ENCODE data around the gene KCNE2.

Gene KCNE2, protein sequence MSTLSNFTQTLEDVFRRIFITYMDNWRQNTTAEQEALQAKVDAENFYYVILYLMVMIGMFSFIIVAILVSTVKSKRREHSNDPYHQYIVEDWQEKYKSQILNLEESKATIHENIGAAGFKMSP

DNA sequence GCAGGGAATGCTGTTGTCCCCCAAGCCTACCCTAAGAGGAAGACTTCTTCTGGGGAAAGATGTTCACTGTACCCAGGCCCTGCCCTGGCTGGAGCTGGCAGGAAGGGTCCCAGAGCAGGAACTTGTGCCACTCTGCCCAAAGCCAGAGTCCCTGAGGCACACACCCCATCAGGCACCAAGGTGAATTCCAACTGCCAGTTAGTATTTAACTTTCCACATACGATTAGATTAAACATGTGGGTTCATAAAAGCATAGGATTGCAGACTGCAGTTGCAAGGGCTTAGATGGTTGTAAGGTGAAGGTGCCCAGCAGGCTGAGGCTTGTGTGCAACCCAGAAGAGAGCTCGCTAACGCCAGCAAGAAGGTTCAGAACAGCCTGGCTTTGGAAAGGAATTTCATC, at the start of gene KCNE2:
TSS of gene KCNE2 (plus strand) at position 274 of the 400 bp plus-strand sequence. CDS start 6,473 bp downstream, outside the sequence.
- no peak for DNase-seq

DNA sequence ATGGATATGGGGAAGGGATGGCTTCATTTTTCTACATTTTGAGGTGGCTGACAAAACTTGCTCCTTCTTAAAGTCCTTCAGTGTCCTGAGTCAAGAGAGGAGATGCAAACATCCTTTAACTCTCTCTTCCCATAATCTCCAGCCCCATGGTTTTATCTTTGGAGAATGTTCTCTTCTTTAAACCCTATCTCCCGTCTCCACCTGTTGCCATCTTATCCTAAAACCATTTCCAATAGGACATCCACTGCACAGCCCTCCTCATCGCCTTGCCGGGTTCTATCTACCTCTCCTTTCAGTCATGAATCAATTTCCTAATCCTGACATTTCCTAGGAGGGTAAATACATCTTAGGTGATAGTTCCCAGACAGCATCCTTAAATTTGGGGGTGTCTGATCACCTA, 44.2 kb upstream of the KCNE2 start:
- DNase-seq: no peak

DNA sequence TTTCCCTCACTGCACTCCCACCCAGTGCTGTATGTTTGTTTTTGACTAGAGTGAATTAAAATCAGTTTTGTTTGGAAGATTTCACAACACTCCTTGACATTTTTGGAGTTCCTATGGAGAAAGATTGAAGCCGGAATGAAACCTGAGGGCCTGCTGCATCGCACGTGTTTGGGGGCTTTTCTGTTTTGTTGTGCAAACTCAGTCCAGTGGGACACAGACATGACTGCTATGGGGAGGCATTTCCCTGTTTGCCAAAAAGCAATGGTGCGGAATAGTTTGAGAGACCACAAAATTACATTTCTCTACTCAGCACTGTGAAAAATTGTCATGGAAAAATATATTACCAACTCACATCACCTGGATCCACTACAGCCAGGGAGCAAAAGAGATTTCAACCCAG, 43.8 kb upstream of the KCNE2 start:
- DNase-seq: no peak

DNA sequence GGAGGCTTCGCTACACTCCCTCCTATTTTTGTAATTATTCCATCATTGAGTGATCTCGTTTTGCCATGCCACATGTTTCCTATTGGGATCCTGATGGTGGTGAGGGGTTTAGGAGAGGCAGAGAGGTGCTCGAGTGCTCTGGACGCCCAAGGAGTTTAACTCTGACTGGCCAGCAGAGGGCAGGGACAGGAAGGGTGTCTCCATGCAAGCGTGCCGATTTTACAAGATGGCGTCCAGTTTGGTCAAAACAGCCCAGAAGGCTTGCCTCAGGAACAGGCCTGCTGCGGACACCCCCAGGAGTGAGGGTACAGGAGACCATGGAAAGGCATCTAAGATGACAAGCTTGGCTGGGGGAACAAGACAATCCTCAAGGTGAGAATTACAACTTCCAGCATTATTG, 33.8 kb upstream of the KCNE2 start:
- no peak for DNase-seq

DNA sequence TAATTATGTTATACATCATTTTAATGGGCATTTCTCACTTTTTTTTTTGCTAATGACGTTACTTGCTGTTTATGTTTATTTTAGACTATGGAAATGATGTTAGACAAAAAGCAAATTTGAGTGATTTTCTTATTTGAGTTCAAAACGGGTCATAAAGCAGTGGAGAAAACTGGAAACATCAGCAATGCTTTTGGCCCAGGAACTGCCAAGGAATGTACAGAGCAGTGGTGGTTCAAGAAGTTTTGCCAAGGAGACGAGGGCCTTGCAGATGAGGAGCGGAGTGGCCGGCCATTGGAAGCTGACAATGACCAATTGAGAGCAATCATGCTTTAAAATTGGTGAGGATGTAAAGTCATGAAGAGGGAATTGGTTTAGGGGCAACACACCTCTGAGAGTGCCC, 32.1 kb upstream of the KCNE2 start:
- no peak for DNase-seq

DNA sequence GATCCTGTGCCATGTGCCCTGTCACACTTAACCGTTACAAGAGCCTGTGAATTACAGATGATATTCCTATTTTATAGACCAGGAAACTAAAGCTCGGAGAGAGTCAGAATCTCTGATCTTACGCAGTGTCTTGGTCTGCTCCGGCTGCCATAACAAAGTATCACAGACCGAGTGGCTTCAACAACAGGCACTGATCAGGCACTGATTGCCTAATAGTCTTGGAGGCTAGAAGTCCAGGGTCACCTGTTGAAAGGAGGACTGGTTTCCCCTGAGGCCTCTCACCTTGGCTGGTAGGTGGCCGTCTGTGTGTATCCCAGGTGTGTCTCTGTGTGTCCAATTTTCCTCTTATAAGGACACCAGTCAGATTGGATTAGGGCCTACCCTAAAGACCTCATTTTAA, 31.5 kb upstream of the KCNE2 start:
- no peak for DNase-seq

DNA sequence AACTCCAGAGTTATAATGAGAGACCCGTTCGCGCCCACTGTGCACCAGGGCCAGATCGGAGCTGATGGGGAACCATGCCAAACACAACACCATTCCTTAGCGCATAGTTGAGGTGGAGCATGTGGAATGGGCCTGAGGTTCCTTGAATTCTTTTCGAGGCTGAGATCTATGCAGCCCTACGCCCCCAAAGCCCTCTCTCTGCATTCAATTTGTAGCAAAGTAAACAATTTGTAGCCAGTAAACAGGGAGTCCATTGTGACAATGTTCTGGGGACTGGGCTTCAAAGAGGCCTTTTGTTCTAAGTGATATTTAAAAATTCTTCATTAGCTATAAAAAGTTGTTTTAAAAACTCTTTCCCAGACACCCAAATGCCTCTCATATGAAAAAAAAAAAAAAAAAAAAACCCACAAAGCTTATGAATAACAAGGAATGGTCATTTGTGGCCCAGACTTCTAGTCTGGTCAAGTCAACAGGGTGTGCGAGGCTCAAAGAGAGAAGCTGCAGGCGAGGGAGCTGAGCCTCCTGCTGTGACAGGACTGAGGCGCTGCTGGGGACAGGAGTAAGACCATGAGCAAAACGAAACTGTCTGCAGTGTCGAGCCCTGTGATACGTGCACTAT, 30.6 kb upstream of the KCNE2 start:
- no peak for DNase-seq

DNA sequence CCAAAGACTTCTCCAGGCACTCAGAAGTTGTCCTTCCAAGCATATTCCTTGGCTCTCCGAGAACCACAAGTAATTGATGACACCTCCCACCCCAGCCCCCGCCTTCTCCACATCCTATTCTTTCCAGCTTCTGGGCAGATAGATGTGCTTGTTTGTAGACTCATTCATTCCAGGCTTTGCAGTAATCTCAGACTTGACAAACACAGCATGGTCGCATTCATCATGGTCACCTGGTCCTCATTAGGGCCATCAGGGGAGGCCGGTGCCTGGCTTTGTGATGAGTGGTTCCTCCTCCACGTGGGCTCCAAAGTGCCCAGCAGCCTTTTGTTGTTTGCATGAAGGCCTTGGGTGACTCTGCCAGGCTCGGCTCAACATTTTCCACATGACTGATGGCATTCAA, 28.5 kb upstream of the KCNE2 start:
- DNase-seq: peak; percentile 12 to 75

DNA sequence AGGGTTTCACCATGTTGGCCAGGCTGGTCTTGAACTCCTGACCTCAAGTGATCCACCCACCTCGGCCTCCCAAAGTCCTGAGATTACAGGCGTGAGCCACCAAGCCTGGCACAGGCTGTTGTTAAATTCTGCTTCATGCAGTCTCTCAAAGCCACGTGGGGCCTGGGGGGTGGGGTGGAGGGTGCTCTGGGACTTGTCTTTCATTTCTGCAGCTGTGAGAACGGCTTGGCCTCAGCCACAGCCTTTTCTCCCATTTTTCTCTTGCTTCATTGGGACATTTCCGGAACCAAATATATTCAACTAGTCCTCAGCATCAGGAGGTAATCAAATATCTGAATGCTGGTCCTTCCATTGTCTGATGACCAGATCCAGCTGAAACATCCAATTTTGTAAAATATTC, 27.6 kb upstream of the KCNE2 start:
- no peak for DNase-seq

DNA sequence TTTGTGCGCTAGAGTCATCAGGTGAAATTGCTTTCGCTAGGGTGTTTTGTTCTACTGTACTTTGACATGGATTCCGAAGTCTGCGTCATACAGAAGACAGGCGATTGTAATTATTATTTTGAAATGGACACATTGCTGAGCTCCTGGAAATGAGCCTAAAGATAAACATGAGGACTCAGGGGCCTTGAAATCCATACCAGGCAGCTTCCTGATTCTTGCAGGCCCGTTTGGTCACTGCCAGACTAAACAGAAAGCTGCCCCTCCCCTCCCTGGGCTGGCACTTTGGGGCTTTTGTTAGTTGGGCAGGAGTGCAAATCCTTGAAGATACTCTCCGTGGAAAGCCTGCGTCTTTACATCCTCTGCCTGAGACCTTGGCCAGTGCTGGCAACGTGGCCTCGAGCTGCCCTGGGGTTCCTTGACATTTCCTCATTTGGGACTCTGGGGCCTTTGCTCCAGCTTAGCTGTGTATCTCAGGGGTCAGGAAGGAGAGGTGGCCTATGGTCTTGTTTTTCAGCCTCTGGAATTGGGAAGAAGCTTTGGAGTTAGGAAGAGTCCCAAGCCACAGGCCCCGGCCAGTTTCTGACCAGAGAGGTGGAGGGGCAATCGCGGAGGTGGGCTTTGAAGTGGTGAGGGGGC, 26.9 kb upstream of the KCNE2 start:
- no peak for DNase-seq

DNA sequence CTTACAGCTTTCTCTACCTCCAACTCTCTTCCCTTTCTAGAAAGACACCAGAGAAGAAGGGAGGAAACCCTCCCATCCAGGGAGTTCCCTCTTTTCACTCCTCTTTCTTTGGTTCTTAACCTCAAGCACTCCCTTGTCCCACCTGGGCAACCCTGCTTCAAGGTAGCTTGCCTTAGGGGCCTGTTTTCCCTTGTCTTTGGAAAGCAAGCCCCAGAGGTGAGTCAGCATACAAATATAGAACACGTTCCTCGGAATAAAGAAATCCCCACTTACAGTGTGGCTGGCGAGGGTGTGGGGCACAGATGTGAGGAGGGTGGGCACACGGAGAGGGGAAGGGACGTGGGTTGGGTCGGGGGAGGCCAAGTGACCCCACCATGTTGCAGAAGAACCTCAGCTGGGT, 26.1 kb upstream of the KCNE2 start:
- DNase-seq: no peak

DNA sequence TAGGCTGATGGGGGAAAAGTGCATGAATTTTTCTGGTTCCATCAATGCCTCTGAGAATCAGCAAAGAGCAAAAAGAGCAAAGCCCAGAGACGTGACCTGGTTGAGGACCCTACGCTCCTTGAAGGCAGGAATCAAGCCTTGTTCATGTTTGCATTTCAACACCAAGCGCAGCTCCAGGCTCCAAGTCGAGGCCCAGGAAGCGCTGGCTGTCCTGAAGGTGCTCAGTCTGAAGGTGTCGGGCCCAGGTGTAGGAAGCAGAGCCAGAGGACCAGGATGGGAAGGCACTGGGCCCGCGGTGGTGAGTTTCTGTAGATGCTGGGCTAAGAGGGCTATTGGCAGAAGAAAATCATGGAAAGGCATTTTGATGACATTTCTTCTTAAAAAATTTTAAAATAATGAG, 25.6 kb upstream of the KCNE2 start:
- DNase-seq: no peak

DNA sequence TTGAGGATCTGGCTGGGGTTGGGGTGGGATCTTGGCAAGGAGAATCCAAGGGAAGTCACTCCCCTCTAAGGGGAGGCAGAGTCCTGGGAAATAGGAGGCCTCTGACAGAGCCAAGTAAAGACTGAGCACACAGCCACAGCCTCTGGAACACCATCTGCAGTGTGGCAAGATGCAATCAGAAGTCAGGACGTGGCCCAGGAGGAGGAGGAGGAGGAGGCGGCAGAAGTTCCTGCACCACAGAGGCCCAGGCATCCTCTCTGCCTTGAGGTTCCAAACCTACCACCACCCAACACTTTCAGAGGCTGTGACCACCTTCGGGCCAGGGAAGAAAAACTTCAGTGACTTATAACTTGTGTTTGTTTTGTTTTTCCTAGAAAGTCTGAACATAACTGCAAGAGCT, 23.7 kb upstream of the KCNE2 start:
- no peak for DNase-seq

DNA sequence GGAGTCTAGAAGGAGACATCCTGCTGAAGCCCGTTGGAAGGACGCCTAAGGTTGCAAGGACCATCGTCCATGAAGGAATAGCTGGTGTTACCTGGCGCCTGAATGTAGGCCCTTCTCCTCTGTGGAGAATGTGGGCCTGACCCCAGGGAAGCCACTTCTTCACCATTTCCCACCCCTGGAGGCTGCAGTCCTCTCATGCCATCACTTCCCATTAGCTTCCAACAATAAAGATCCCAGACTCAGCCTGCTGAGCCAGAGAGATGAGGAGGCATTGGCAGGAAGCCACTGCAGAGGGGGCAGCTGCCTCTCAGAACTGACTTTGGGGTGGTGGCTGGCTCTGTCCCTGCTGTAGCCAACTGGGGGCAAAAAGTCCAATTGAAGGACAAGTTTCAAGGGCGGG, 21.3 kb upstream of the KCNE2 start:
- DNase-seq: no peak

DNA sequence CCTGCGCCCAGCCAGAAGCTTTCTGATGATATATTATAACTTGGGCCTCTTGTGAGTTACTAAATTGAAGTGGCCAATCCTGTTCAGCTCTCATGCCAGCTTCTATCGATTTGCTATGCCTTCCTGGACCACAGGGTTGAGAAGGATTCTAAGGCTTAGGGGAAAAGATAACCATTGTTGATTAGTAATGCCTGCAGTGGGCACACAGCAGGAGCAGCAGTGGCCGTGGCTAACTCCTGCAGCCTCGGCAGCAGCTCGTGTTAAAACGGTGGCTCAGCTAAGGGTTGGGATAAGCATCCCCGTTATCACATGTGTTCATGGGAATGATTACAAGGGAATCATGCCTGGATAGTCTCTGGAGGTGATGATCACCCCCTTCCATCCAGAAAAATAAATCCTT, 20.5 kb upstream of the KCNE2 start:
- DNase-seq: no peak

DNA sequence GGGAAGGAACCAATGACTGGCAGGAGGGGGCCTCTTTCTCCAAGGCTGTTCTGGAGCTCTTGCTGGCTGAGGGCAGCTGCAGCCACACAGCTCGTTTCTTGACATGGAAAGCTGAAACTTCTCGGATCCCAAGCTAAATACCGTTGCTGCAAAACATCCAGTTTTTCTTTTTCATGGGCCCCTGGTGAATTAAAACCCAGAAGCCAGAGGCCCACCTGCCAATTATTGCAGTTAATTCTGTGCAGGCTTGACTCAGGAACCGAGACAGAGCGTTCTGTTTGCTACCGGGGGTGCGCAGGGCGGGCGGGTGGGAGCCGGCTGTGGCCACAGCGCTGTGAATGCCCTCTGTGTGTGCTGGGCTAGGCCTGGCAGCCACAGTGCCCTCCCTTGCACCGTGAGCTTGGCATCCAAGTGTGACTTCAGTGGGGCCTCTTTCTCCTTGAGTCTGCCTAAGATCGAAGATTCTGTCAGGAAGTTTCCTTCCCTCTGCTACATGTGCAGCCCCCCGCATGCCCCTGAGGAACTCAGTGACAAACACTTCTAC, 19.9 kb upstream of the KCNE2 start:
- no peak for DNase-seq

DNA sequence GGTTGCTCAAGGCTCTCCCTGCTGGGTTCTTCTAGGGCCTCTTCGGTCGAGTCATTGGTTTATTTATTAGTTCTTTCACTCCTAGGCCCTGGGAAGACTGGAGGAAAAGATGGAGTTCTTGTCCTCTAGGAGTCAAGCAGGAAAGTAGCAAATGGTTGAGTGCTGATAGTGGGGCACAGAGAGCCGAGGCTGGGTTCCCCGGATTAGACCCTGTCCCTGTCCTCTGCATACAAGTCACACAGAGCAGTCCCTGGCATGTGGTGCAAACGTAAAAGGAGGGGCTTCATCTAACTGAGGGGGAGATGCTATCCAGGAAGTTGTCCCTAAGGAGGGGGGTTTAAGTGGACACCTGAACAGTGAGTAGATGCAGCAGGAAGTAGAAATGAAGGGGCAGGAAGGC, 19.2 kb upstream of the KCNE2 start:
- DNase-seq: no peak

DNA sequence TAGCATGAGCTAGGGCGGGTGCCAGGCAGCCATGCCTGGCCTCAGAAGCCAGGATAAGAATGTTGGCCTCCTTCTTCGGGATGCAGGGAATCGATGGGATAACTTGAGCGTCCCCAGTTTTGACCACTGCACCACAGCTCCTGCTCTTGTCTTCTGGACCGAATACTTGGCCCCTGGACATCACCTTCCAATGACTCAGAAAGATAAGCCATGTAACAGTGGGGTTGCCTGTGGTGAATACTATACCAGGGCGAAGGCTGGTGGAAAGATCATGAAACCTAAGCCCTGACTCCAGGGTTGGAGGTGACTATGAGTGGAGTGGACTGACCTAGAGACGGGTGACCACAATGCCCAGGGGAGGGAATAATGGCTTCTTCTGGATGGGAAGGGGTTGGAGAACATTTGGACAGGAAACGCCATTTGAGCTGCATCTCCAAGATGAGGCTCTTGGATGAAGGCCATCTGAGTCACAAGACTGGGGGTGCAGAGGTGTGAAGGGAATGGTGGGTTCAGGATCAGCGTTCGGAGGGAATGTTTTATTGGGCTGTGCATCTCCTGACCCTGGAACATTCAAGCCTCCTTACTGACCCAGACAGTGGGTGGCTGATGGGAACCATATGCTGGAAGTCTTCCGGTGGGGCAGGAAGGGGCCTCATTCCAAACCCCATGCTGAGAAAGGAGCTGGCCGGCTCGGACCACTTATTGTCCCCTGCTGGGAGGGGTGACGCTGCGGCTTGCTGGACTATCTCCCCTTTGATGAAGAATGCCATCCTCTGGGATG, 18.5 kb upstream of the KCNE2 start:
- DNase-seq: no peak

DNA sequence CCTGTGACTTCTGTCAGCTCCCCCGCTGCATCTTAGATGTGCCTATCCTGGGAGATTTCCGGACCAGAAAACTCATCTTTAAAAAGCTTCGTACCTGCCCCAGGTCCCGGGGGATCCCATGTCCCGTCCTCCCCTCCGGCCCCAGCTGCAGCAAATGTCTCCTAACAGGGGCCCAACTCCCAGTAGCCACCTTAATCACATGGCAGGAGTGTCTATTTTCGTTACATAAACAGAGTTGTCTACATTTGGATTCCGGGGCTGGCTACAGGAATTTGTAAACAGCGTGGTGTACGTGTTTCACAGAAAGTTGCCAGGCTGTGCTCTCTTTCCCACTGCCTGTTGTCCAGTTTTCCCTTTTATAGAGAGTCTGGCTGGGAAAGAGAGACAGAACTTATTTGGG, 17.9 kb upstream of the KCNE2 start:
- DNase-seq: no peak

DNA sequence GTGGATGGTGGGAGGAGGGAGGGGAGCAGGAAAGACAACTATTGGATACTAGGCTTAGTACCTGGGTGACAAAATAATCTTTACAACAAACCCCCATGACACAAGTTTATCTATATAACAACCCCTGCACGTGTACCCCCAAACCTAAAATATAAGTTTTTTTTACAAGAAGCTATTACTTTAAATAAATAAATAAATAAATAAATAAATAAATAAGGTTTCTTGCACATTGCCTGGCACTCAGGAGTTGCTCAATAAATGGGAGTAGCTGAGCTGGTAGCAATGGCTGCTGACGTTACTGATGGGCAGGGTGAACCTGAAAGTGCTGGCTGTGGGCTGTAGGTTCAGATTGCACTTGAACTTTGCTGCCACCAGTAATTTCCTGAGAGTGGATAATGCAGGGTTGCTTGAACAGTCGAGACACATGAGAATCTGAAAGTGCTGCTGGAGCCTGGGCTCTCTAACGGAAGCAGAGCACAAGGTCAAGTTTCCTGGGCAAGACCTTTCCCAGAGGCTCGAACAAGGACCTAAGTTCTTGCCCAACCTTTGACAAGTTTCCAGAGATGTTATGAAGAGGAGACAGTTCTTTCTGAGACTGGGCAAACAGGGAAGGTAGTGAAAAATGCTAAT, 14.8 kb upstream of the KCNE2 start:
- no peak for DNase-seq

DNA sequence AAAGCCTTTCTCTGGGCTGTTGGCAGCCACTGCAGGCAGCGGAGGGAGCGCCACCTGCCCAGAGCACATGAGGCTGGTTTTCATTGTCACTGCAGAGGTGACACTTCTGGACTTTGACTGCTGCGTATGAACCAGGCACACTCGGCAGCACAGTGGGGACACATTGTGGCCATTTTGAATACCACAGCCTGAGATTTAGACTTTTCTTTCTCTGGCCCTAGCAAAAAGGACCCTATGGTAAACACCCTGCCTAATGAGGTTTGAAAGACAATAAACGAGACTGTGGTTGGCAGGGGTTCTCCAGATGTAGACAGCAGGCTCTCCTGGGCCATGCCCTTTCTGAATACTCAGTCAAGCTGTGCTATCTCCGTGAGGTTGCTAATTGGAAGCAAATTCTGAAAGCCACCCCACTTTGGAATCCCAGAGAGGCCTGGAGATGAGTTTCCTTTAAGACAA, 12.0 kb upstream of the KCNE2 start:
- peak in 1 of 2 experiments; percentile 39 for DNase-seq

DNA sequence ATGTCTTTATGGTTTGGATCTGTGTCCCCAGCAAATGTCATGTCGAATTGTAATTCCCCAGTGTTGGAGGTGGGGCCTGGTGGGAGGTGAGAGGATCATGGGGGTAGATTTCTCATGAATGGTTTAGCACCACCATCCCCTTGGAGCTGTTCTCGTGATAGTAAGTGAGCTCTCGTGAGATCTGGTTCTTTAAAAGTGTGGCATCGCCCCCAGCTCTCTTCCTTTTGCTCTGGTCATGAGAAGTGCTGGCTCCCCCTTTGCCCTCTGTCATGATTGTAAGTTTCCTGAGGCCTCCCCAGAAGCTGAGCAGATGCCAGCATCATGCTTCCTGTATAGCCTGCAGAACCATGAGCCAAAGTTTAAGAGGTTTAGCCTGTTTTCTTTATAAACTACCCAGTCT, 11.2 kb upstream of the KCNE2 start:
- no peak for DNase-seq

DNA sequence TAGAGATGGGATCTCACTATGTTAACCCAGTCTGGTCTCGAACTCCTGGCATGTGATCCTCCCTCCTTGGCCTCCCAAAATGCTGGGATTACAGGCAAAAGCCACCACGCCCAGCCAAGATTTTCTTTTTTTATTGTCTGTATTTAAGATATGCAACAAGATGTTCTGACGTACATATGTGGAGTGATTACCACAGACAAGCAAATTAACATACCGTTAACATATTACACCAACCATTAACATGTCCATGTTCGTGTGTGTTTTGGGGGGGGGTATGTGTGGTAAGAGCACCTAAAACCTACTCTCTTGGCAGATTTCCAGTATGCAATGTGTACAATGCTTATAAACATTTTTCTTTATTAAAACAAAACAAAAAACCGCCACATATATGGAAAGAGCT, 10.6 kb upstream of the KCNE2 start:
- no peak for DNase-seq
